ENCODE measurements around the gene LMAN2. TPM values are rescaled to one million over a fixed set of nuclear protein-coding genes. Genes with fewer than 3 reads are reported as not detected.

The LMAN2 gene
- polyA plus RNA-seq, 3 donors, result 148 to 275 (median 259) TPM

DNA sequence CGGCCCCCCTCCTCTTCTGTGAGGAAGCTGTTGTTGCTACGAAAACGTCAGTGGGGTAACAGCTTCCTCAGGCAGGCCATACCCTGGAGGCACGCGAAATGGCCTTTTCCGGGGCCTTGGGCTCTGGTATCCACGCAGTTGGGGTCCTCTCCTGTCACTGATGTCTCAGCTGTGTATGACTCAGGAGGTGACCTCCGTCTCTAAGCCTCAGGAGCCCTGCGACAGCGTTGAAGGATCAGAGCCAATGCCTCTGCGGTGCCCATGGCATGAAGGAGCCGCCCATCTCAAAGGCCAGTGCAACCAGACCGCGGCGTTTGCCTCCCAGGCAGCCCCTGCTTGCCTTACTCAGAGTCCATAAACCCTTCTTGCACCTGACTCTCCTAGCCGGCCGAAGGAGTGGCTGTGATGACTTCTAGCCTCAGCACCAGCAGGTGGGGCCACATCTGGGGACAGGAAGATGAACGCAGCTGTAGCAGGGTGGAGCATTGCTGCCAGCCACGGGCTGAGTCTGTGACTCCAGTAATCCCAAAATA, 38.8 kb downstream of the LMAN2 start:
- 3% methylated on average over 19 of the region's 19 CpGs for WGBS (ENCODE audit: insufficient coverage)
- Histone ChIP-seq H3K4me1 (ENCODE audit: control insufficient read depth in 1 of 2, insufficient read depth in 2 of 2, low read length in 2 of 2) (peaks cover 57 to 65% of the 10 kb centered on the region in 2 donors), H2AFZ (ENCODE audit: insufficient read depth, low read depth, low read length, poor library complexity, severe bottlenecking) (peak overlapping the region; percentile 36), H3K9me3 (replicated peaks in 1 of 2; ENCODE audit: control insufficient read depth in 1 of 2, insufficient read depth in 1 of 2, low read length in 2 of 2) (no peaks in the 10 kb centered on the region), H3K4me3 (replicated peaks in 1 of 3; ENCODE audit: low read depth in 2 of 3, low read length in 3 of 3) (peak overlapping the region in 1 of 3 experiments; percentile 97), H3K4me2 (replicated peaks; ENCODE audit: extremely low read depth, low read length, poor library complexity, severe bottlenecking) (peak overlapping the region; percentile 100), H3K27me3 (ENCODE audit: control insufficient read depth in 2 of 2, insufficient read depth in 2 of 2, low read length in 2 of 2) (no peaks in the 10 kb centered on the region), H3K79me2 (ENCODE audit: insufficient read depth, low read length) (peaks cover 71% of the 10 kb centered on the region), H3K9ac (ENCODE audit: insufficient read depth, low read length, poor library complexity, severe bottlenecking) (peak overlapping the region; percentile 53), H3K27ac (ENCODE audit: low read depth in 1 of 2, low read length in 2 of 2) (peak overlapping the region; percentile 44 to 64), H3K36me3 (replicated peaks in 1 of 2; ENCODE audit: control insufficient read depth in 1 of 2, insufficient read depth in 2 of 2, low read length in 2 of 2) (no peaks in the 10 kb centered on the region), H4K20me1 (ENCODE audit: insufficient read depth, low read length) (peaks cover 43% of the 10 kb centered on the region)
- H3K4me3 Mint-ChIP-seq, result peak overlapping the region in 1 of 2 donors; percentile 64
- peaks cover 0 to 3% (median 0%) of the 10 kb centered on the region in 3 donors for H3K27me3 Mint-ChIP-seq (ENCODE audit: low read depth in 3 of 3)
- peaks cover 8 to 26% of the 10 kb centered on the region in 2 donors for H3K36me3 Mint-ChIP-seq
- peak overlapping the region; percentile 3 to 79 (median 64) for H3K27ac Mint-ChIP-seq
- H3K4me1 Mint-ChIP-seq, result peaks cover 57% of the 10 kb centered on the region
- peak; percentile 59 to 84 (median 65) for DNase-seq
- intact Hi-C loops (cut with micrococcal nuclease), result loop anchor here (5.0 to 10.0 kb wide), 4 partner anchors 35 to 282 kb away; partner anchors contain the start of genes DOK3 (in 1 of the 2), PDLIM7 (in 1 of the 2) and TMED9 (in 1 of the 2)
- H3K9me3 Mint-ChIP-seq, result no peaks in the 10 kb centered on the region
- no peak for TF ChIP-seq CTCF (IDR thresholded peaks at IDR 0.05)

DNA sequence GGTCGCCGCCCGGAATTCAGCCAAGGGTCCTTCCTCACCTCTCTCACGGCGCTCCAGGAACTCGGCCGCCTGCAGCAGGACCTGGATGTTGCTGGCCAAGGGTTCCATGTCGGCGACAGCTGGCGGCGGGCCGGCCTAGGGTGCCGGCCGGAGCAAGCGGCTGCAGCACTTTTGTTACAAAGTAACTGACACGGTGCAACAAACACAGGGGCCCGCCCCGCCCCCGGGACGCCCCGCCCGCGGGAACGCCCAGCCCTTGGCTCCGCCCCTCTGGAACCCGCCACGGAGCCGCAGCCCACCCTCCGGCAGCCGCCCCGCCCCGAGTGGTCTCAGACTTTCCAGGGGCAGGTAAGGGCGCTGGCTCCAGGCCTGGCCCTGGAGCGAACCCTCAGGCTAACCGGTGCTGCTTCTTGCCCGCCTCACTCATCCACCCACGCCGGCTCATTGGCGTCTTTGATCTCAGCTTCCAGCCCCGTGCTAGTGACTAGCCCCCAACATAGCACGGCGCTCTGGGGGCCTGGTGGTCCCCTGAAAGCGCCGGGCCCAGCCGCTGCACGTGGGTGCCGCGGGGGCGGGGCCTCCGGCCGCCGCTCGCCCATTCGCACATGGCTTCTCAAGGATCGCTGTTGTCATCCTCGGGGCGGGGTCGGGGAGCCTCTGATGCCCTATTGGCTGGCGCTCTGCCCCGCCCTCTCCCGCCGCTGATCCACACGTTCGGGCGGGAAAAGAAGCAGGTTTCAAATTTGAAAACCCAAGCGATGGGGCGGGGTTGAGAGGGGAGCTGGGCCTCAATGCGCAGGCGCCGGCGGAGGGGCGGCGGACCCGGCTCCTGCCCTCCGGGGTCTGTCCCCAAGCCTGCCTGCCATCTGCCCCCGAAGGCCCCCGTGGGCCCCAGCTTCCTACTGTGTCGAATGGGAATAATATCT, 39.5 kb downstream of the LMAN2 start, which contains the start of gene MXD3:
MXD3 (minus strand) TSS at position 176 of the 926 bp plus-strand sequence; CDS start at position 108, 68 bp downstream.
- H3K4me2 ChIP-seq (replicated peaks; ENCODE audit: extremely low read depth, low read length, poor library complexity, severe bottlenecking), result peak within 1 kb of the TSS; percentile 100
- H3K27me3 Mint-ChIP-seq (ENCODE audit: low read depth in 3 of 3), result peaks cover 0 to 3% (median 0%) of the 10 kb centered on the region in 3 donors
- H3K9ac ChIP-seq (ENCODE audit: insufficient read depth, low read length, poor library complexity, severe bottlenecking), result peak within 1 kb of the TSS; percentile 53
- H4K20me1 ChIP-seq (ENCODE audit: insufficient read depth, low read length), result peaks cover 35% of the 10 kb centered on the region
- under 1% methylated on average over 77 of the region's 78 CpGs for WGBS (ENCODE audit: insufficient coverage)
- no peaks in the 10 kb centered on the region for H3K27me3 ChIP-seq (ENCODE audit: control insufficient read depth in 2 of 2, insufficient read depth in 2 of 2, low read length in 2 of 2)
- H3K27ac ChIP-seq (ENCODE audit: low read depth in 1 of 2, low read length in 2 of 2), result peak within 1 kb of the TSS; percentile 44 to 68
- peak; percentile 90 to 95 (median 90) for DNase-seq
- H2AFZ ChIP-seq (ENCODE audit: insufficient read depth, low read depth, low read length, poor library complexity, severe bottlenecking), result peak within 1 kb of the TSS; percentile 54
- H3K36me3 ChIP-seq (replicated peaks in 1 of 2; ENCODE audit: control insufficient read depth in 1 of 2, insufficient read depth in 2 of 2, low read length in 2 of 2), result no peaks in the 10 kb centered on the region
- intact Hi-C loops (cut with micrococcal nuclease), result loop anchor here (5.0 to 10.0 kb wide), 4 partner anchors 35 to 283 kb away; partner anchors contain the start of genes DOK3 (in 1 of the 2), PDLIM7 (in 1 of the 2) and TMED9 (in 1 of the 2)
- H3K9me3 Mint-ChIP-seq, result no peaks in the 10 kb centered on the region
- no peaks in the 10 kb centered on the region for H3K9me3 ChIP-seq (replicated peaks in 1 of 2; ENCODE audit: control insufficient read depth in 1 of 2, insufficient read depth in 1 of 2, low read length in 2 of 2)
- peaks cover 77% of the 10 kb centered on the region for H3K79me2 ChIP-seq (ENCODE audit: insufficient read depth, low read length)
- TF ChIP-seq CTCF (IDR thresholded peaks at IDR 0.05), result no peak
- peak within 1 kb of the TSS; percentile 89 to 98 for H3K4me3 Mint-ChIP-seq
- peaks cover 61% of the 10 kb centered on the region for H3K4me1 Mint-ChIP-seq
- H3K36me3 Mint-ChIP-seq, result peaks cover 4 to 22% of the 10 kb centered on the region in 2 donors
- H3K4me1 ChIP-seq (ENCODE audit: control insufficient read depth in 1 of 2, insufficient read depth in 2 of 2, low read length in 2 of 2), result peaks cover 63 to 72% of the 10 kb centered on the region in 2 donors
- H3K27ac Mint-ChIP-seq, result peak within 1 kb of the TSS; percentile 73 to 95 (median 85)
- peak within 1 kb of the TSS; percentile 40 to 97 (median 68) for H3K4me3 ChIP-seq (replicated peaks in 1 of 3; ENCODE audit: low read depth in 2 of 3, low read length in 3 of 3)
